Chondrocyte (in vitro differentiated cells): Measurements from ENCODE around the gene PLEKHG4B. TPM values are rescaled to one million over a fixed set of nuclear protein-coding genes. Genes with fewer than 3 reads are reported as not detected.
"Not testable (repeated sequence)": the region's sequence is repeated elsewhere in the genome, so short reads cannot be mapped to it uniquely, and the experiment has no call there.

Experiments
- DNase-seq: peaks from one replicate; pipeline ENCODE4 v3.0.0; 2021; ENCODE audit warnings: mixed read lengths, low spot score
- H3K27ac Mint-ChIP-seq: one replicate; pipeline ENCODE4 v1.8.0; 2021; ENCODE audit warnings: mild to moderate bottlenecking, moderate library complexity, mixed read lengths; ENCODE audit not compliant: unreplicated experiment
- H3K27me3 Mint-ChIP-seq: 2 replicates; pipeline ENCODE4 v1.8.0; 2021; ENCODE audit warnings: low read depth, mixed read lengths
- H3K36me3 Mint-ChIP-seq: 2 replicates; pipeline ENCODE4 v1.8.0; 2021; ENCODE audit warnings: low read depth, mixed read lengths
- H3K4me1 Mint-ChIP-seq: 2 replicates; pipeline ENCODE4 v1.8.0; 2021; ENCODE audit warnings: low read depth, mild to moderate bottlenecking, mixed read lengths
- H3K4me3 Mint-ChIP-seq: one replicate; pipeline ENCODE4 v1.8.0; 2021; ENCODE audit warnings: mild to moderate bottlenecking, moderate library complexity, mixed read lengths; ENCODE audit not compliant: unreplicated experiment
- H3K9me3 Mint-ChIP-seq: 2 replicates; pipeline ENCODE4 v1.8.0; 2021; ENCODE audit warnings: low read depth, mixed read lengths
- total RNA-seq: library from RNA; stranded (reverse); gene quantifications from 3 replicates; pipeline ENCODE4 v1.2.1, GENCODE V29; 2021
- TF ChIP-seq, protein P1 (sequence below): fragments of 200-600 bp; sonication (generic); IDR thresholded peaks from 2 replicates; pipeline ENCODE4 v1.5.0; 2021; ENCODE audit warnings: antibody characterized with exemption, mild to moderate bottlenecking, moderate library complexity

The PLEKHG4B gene
- total RNA-seq, 1 donor from 2014 or later = 2.0 TPM

DNA sequence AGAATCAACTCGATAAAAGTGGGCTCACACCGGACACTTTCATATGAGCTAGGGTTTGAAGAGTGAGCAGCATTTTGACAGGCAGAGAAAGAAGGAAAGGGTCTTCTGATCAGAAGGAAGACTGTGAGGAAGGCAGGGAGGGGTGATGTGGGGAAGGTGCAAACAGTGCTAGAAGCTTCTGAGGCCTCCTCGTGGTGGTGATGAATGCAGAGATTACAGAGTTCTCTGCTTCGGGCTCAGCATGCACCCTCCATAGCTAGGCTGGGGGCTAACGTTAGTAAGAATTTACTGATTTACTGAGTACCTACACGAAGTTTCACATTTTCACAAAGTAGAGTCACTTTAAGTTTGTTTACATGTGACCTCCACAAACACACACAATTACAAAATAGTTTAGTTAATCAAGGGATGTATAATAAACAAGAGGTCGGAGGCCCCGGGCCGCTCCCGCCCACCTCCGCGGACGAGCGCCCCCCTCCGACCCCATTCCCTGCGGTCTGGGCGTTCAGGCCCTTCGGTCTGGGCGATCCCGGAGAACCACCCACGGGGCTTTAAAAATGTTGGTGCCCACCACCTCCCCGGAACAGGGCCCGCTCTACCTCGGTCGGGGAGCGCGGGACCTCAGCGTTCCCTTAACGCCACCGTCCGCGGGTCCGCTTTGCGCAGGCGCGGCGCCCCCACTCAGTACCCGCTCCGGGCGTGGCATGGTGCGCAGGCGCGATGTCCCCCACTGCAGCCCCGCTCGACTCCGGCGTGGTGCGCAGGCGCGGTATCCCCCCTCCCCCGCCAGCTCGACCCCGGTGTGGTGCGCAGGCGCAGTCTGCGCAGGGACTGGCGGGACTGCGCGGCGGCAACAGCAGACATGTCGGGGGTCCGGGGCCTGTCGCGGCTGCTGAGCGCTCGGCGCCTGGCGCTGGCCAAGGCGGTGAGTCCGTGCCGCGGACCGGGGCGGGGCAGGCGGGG lies 125.8 kb downstream of the PLEKHG4B start, which contains the start of the genes CCDC127 and SDHA:
Gene CCDC127, minus strand, starts transcription at position 660 of the 963 bp plus-strand sequence. CDS start 1,304 bp downstream, outside the sequence.
Gene SDHA, plus strand, starts transcription at position 827 of the 963 bp plus-strand sequence. Its CDS starts 36 bp downstream, at position 863.
- not testable (repeated sequence) for H3K9me3 Mint-ChIP-seq

DNA sequence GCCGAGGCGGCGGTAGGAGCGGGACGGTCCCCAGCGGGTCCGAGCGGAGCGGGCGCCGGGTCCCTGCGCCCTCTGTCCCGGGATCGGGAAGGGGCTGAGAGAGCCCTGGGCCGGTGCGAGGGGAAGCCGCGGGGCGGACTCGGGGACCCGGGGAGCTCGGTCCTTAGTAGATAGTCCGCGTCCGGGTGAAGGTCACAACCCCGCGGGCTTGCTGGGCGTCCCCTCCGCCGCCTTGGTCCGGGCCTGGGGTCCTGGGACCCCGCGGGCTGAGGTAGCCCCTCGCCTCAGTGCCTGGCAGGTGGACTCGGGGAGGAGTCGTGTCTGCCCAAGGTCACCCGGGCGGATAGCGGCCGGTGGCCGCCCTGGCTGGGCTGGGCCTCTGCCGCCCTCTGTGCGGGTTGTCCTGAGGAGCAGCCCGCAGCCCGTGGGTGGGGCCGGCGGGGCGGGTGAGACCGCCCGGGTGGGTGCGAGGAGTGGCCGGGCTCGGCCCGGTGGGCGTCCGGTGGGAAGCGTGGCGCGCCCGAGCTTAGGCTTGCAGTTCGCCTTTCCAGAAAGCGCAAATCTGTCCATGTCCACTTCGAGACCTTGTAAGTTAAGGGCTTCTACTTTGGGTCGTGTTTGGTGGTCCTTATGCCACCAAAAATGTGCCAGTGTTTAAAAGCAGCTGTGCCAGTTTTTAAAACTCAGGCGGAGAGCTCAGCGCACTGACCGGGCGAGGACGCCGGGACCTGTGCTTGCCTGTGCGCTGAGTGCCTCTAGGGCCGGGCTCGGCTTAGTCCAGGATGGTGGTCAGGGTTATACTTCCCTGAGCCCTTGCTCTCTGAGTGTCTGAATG lies 126.7 kb downstream of the PLEKHG4B start:
- Mint-ChIP-seq H3K4me3 (peak overlapping the region; percentile 86), H3K27ac (peak overlapping the region; percentile 86), H3K27me3 (no peaks in the 10 kb centered on the region), H3K36me3 (peaks cover 5% of the 10 kb centered on the region), H3K4me1 (peaks cover 59% of the 10 kb centered on the region), H3K9me3 (no peaks in the 10 kb centered on the region)
- no peak for DNase-seq
- TF ChIP-seq, protein P1, sequence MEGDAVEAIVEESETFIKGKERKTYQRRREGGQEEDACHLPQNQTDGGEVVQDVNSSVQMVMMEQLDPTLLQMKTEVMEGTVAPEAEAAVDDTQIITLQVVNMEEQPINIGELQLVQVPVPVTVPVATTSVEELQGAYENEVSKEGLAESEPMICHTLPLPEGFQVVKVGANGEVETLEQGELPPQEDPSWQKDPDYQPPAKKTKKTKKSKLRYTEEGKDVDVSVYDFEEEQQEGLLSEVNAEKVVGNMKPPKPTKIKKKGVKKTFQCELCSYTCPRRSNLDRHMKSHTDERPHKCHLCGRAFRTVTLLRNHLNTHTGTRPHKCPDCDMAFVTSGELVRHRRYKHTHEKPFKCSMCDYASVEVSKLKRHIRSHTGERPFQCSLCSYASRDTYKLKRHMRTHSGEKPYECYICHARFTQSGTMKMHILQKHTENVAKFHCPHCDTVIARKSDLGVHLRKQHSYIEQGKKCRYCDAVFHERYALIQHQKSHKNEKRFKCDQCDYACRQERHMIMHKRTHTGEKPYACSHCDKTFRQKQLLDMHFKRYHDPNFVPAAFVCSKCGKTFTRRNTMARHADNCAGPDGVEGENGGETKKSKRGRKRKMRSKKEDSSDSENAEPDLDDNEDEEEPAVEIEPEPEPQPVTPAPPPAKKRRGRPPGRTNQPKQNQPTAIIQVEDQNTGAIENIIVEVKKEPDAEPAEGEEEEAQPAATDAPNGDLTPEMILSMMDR = no peak

More for the DNA sequence above, 125.8 kb downstream of the PLEKHG4B start, which contains the start of the genes CCDC127 and SDHA:
- H3K4me1 Mint-ChIP-seq = peaks cover 51% of the 10 kb centered on the region
- DNase-seq = peak; percentile 97
- TF ChIP-seq, protein P1 = peak; percentile 80
- H3K27me3 Mint-ChIP-seq, H3K36me3 Mint-ChIP-seq: not testable (repeated sequence)
- H3K4me3 Mint-ChIP-seq = peak within 1 kb of the TSS; percentile 86
- H3K27ac Mint-ChIP-seq = peak within 1 kb of the TSS; percentile 89

DNA sequence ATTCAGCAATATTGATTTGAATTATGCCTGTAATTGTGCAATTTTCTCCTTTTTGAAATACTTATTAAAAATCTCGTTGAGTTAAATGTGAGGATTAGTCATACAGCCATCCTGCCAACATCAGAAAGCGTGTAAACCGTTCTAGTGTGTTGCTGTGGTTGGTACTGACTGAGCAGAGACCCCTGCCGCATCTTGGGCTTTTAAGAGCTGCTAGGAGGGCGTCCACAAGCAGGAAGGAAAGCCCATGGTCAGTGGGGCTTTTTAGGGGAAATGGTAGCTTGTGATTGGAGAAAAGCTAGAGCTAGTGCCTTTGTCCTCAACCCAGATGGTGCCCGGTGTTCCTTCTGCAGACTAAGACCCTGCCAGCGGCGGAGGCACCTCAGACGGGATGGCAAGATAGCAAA lies 127.5 kb downstream of the PLEKHG4B start:
- Mint-ChIP-seq H3K27me3 (no peaks in the 10 kb centered on the region), H3K4me3 (peak overlapping the region; percentile 86), H3K9me3 (no peaks in the 10 kb centered on the region), H3K36me3 (no peaks in the 10 kb centered on the region), H3K27ac (peak overlapping the region; percentile 86), H3K4me1 (peaks cover 61% of the 10 kb centered on the region)
- DNase-seq = no peak
- TF ChIP-seq, protein P1 = no peak

DNA sequence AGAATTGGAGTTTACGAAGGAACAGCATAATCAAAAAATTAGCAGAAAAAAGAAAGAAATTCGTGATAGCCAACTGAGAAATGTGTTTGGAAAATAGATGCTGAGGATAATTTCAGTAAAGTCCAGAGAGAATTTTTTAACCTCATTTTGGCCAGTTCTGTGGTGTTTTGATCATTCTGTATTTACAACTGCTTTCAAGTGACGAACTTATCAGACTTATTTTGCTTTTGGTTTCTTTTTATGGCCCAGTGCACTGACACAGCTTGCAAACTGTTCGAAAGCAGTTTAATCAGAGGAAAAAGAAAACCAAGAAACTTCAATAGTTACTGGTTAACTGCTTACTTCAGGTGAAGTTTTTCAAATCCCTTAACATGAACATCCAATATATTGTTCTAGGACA lies 128.0 kb downstream of the PLEKHG4B start:
- peaks cover 5% of the 10 kb centered on the region for H3K36me3 Mint-ChIP-seq
- peak overlapping the region; percentile 86 for H3K27ac Mint-ChIP-seq
- H3K4me1 Mint-ChIP-seq = peaks cover 60% of the 10 kb centered on the region
- H3K4me3 Mint-ChIP-seq = peak overlapping the region; percentile 86
- TF ChIP-seq, protein P1 = no peak
- no peaks in the 10 kb centered on the region for H3K9me3 Mint-ChIP-seq
- no peaks in the 10 kb centered on the region for H3K27me3 Mint-ChIP-seq
- DNase-seq = no peak

DNA sequence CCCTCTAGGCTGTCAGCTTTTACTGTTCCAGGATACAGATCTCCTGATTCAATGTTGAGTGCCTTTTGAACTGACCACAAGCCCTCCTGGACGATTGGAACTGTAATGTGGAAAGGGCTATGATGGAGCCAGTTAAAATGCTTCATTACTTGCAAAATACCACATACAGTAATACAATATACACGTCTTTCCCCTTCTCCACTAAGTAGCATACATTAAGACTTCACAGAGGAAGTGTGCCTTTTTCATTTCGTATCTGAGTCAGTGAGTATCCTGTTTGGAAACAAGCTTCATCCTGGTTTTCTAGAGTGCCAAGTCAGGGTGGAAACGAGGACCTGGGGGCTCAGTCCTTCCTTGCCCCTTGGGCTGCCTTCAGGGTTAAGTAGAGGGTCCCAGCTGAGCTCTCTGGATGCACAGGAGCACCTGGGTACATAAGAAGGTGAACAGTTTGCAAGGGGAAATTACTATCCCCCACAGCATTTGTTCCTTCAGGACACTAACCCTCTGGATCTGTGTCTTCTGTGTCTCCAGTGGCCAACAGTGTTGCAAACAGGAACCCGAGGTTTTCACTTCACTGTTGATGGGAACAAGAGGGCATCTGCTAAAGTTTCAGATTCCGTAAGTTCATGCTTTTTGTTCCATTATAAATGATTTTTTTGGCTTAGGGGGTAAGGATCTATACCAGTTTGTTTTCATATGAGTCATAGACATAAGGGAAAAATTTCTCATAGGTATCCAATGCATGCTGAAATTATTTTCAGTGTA lies 131.2 kb downstream of the PLEKHG4B start:
- DNase-seq, H3K27me3 Mint-ChIP-seq, H3K9me3 Mint-ChIP-seq: not testable (repeated sequence)
- peak overlapping the region; percentile 49 for H3K27ac Mint-ChIP-seq
- peaks cover 26% of the 10 kb centered on the region for H3K36me3 Mint-ChIP-seq
- H3K4me1 Mint-ChIP-seq = peaks cover 44% of the 10 kb centered on the region
- H3K4me3 Mint-ChIP-seq = peak overlapping the region; percentile 40
